SH-SY5Y (cell line): ENCODE data around the gene ATL3.

Source experiments
- GATA2 ChIP-seq: IDR thresholded peaks from 2 replicates; pipeline ENCODE4 v1.6.1; 2011; ENCODE audit warnings: mild to moderate bottlenecking, low read depth, low read length
- GATA3 ChIP-seq: IDR thresholded peaks from 2 replicates; pipeline ENCODE4 v1.6.1; 2011; ENCODE audit warnings: low read depth, mild to moderate bottlenecking, low read length, moderate library complexity

GRCh38 chr11:63635762-63636465, 35.3 kb downstream of the ATL3 start:
- no peak for TF ChIP-seq GATA2
- TF ChIP-seq GATA3: no peak
